Transverse colon (tissue), 4 donors: ENCODE results near the gene LSR. TPM values are rescaled to one million over a fixed set of nuclear protein-coding genes. Genes with fewer than 3 reads are reported as not detected.

Experiments used
- DNase-seq: peaks from one replicate; pipeline ENCODE4 v3.0.0-alpha.2; 2019
- H3K27ac ChIP-seq, 4 donors: fragments of 200-600 bp; sonication (generic); 2 replicates each; pipeline ENCODE4 v1.5.1; 2016 to 2018; ENCODE audit warnings: inconsistent platforms in 4 of 4
- H3K27me3 ChIP-seq: fragments of 200-600 bp; sonication (generic); 2 replicates; pipeline ENCODE4 v1.5.1; 2017; ENCODE audit warnings: inconsistent platforms
- H3K36me3 ChIP-seq, 4 donors: fragments of 200-600 bp; sonication (generic); 2 replicates each; pipeline ENCODE4 v1.5.1; 2017 to 2019; ENCODE audit warnings: inconsistent platforms in 4 of 4
- H3K4me1 ChIP-seq, 4 donors: fragments of 200-600 bp; sonication (generic); 2 replicates each; pipeline ENCODE4 v1.5.1; 2017 to 2020; ENCODE audit warnings: inconsistent platforms in 4 of 4
- H3K4me3 ChIP-seq, 4 donors: fragments of 200-600 bp; sonication (generic); 1 replicate in 1 of 4; 2 replicates in 3 of 4; pipeline versions ENCODE4 v1.5.1 to v1.6.1; 2017 to 2019; ENCODE audit warnings: inconsistent platforms in 4 of 4
- H3K9me3 ChIP-seq, 2 donors: fragments of 200-600 bp; sonication (generic); 2 replicates each; pipeline ENCODE4 v1.5.1; 2017 to 2019; ENCODE audit warnings: inconsistent platforms in 2 of 2
- EP300 ChIP-seq: sonication (generic); formaldehyde crosslinking; IDR thresholded peaks from one replicate; pipeline ENCODE4 v1.6.1; 2017; ENCODE audit warnings: antibody characterized with exemption, low read depth
- POLR2A ChIP-seq: fragments of 450-650 bp; IDR thresholded peaks from one replicate; pipeline ENCODE4 v1.6.1; 2016; ENCODE audit warnings: antibody characterized with exemption, mild to moderate bottlenecking, moderate library complexity
- POLR2AphosphoS5 ChIP-seq, 3 donors: sonication (generic); formaldehyde crosslinking; IDR thresholded peaks; one replicate each; pipeline ENCODE4 v1.6.1; 2016; ENCODE audit warnings: antibody characterized with exemption in 3 of 3
- WGBS, 2 donors: methylation state at CpG; one replicate each; pipeline ENCODE4 v1.1.5; 2018; ENCODE audit warnings: low coverage in 1 of 2; 5-methylcytosine and 5-hydroxymethylcytosine counted together
- in situ Hi-C, 4 donors: fragments of 200-750 bp; cut with MboI; loops; one replicate each; pipeline versions ENCODE4 v1.15.0 to v1.15.1; 2017; ENCODE audit warnings: low sequenced_read_pairs in 3 of 4, low pct_ligation_motif_present in 1 of 4, low pct_unique_long_range_greater_than_20kb in 1 of 4
- intact Hi-C: fragments of 100-400 bp; cut with DNase I; formaldehyde crosslinking; loops from one replicate; pipeline ENCODE4 v1.15.1; 2023; ENCODE audit warnings: low total_unique reads
- total RNA-seq, 4 donors: library from RNA; depleted of rRNA; stranded (reverse); fragments of >200 nt; gene quantifications; one replicate each; pipeline ENCODE4 v1.1.0, GENCODE V29; 2016
- TF ChIP-seq, protein P1 (sequence below), 5 experiments: fragments of 200-600 bp in 3 of 5; fragments of 450-650 bp in 2 of 5; sonication (generic) in 3 of 5; IDR thresholded peaks; 1 replicate in 2 of 5; 2 replicates in 3 of 5; pipeline ENCODE4 v1.5.1; 2016 to 2017; ENCODE audit warnings: antibody characterized with exemption in 5 of 5, inconsistent platforms in 3 of 5, mild to moderate bottlenecking in 2 of 5, moderate library complexity in 1 of 5

Gene LSR
- total RNA-seq, 4 donors from 2014 or later: 124 to 484 (median 330) TPM

DNA sequence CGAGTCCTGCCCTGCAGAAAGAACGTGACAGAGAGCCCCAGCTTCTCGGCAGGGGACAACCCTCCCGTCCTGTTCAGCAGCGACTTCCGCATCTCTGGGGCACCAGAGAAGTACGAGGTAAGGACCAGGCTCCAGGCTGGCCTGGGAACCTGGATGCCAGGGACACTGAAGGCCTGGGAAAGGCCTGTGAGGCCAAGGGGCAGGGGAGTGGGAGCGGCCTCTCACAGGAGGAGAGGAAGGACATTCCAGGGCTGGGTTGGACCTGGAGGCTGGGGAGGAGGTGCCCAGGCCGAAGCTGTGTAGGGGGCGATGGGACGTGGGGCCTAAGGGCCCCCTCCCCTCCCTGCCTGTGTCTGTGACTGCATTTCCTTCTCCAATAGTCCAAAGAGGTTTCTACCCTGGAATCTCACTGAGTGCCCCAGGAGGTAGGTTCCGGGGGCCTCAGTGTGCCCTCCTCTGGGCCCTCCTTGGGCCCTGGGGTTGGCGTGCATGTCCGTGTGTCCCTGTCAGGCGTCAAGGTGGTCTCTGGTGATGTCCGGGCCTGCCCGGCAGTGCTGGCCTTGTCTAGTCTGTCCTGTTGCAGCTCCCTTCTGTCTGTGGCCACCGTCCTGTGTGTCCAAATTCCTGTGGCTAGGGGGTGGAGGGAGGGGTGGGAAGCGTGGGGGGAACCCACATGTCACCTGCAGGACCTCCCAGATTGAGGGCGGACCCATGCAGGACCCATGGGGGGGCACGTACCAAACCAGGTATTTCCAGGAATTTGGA lies 63.3 kb downstream of the LSR start:
- TF ChIP-seq, protein P1, sequence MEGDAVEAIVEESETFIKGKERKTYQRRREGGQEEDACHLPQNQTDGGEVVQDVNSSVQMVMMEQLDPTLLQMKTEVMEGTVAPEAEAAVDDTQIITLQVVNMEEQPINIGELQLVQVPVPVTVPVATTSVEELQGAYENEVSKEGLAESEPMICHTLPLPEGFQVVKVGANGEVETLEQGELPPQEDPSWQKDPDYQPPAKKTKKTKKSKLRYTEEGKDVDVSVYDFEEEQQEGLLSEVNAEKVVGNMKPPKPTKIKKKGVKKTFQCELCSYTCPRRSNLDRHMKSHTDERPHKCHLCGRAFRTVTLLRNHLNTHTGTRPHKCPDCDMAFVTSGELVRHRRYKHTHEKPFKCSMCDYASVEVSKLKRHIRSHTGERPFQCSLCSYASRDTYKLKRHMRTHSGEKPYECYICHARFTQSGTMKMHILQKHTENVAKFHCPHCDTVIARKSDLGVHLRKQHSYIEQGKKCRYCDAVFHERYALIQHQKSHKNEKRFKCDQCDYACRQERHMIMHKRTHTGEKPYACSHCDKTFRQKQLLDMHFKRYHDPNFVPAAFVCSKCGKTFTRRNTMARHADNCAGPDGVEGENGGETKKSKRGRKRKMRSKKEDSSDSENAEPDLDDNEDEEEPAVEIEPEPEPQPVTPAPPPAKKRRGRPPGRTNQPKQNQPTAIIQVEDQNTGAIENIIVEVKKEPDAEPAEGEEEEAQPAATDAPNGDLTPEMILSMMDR (IDR thresholded peaks at IDR 0.05): no peak
- no peak for TF ChIP-seq EP300
- no peak for TF ChIP-seq POLR2A
- no peak for TF ChIP-seq POLR2AphosphoS5 (IDR thresholded peaks at IDR 0.05)
- Histone ChIP-seq H3K27me3 (no peaks in the 10 kb centered on the region), H3K36me3 (no peaks in the 10 kb centered on the region), H3K4me1 (no peaks in the 10 kb centered on the region), H3K4me3 (no peak overlapping the region), H3K27ac (no peak overlapping the region), H3K9me3 (no peaks in the 10 kb centered on the region)
- intact Hi-C loops (no loop called here), in situ Hi-C loops (no loop called here)
- WGBS, 2 donors: 85% methylated on average over 16 of the region's 21 CpGs; no CpG with 5 or more reads in 1 of the 2 donors
- DNase-seq: no peak

DNA sequence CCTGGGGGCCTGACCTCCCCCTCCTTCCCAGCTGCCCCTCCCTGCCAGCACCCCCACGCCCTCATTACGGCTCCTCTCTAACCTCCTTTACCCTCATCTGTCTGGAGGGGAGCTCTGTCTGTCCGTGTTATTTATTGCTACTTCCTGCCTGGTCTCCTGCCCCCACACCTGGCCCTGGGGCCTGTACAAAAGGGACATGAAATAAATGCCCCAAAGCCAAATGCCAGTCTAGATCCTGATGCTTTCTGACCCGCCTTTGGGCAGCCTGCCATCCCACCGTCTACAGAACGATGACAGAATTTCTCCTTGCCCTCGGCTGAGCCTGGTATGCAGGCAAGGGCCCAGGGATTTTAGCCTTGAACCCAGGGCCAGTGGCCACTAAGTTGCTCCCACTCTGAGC lies 64.8 kb downstream of the LSR start:
- no peak for DNase-seq
- Histone ChIP-seq H3K9me3 (no peaks in the 10 kb centered on the region), H3K27me3 (no peaks in the 10 kb centered on the region), H3K4me3 (no peak overlapping the region), H3K4me1 (no peaks in the 10 kb centered on the region), H3K36me3 (no peaks in the 10 kb centered on the region), H3K27ac (no peak overlapping the region)
- TF ChIP-seq EP300 (no peak), POLR2A (no peak), POLR2AphosphoS5 (IDR thresholded peaks at IDR 0.05) (no peak)
- TF ChIP-seq, protein P1 (IDR thresholded peaks at IDR 0.05): no peak
- 37 to 50% methylated on average over 3 to 7 of the region's 7 CpGs for WGBS, 2 donors
- intact Hi-C loops: no loop called here
- in situ Hi-C loops: no loop called here

DNA sequence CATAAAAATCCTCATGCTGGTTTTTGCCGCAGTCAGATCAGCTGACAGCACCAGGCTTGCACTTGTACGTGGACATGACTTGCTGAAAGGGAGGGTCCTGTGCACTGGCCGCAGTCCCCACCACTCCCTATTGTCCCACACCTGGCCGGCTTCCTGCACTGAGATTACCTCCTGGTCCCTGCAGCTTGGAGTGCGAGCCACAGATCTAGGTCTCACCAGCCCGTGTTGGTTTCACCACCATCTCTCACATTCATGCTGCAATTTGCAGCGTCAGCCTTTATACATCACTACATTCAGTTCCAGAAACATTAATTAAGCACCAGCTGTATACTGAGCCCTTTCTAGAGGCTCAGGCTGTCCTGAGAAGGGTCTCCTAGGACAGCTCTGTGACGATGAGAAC lies 65.2 kb downstream of the LSR start:
- H3K36me3 ChIP-seq: no peaks in the 10 kb centered on the region
- no peaks in the 10 kb centered on the region for H3K27me3 ChIP-seq
- intact Hi-C loops (no loop called here), in situ Hi-C loops (no loop called here)
- no peak for TF ChIP-seq POLR2AphosphoS5 (IDR thresholded peaks at IDR 0.05)
- TF ChIP-seq, protein P1 (IDR thresholded peaks at IDR 0.05): no peak
- no peak for TF ChIP-seq POLR2A
- TF ChIP-seq EP300: no peak
- DNase-seq: no peak
- H3K27ac ChIP-seq: no peak overlapping the region
- H3K4me1 ChIP-seq: no peaks in the 10 kb centered on the region
- H3K9me3 ChIP-seq: no peaks in the 10 kb centered on the region
- H3K4me3 ChIP-seq: no peak overlapping the region
- WGBS, 2 donors: 43 to 84% methylated on average over 1 to 8 of the region's 8 CpGs

DNA sequence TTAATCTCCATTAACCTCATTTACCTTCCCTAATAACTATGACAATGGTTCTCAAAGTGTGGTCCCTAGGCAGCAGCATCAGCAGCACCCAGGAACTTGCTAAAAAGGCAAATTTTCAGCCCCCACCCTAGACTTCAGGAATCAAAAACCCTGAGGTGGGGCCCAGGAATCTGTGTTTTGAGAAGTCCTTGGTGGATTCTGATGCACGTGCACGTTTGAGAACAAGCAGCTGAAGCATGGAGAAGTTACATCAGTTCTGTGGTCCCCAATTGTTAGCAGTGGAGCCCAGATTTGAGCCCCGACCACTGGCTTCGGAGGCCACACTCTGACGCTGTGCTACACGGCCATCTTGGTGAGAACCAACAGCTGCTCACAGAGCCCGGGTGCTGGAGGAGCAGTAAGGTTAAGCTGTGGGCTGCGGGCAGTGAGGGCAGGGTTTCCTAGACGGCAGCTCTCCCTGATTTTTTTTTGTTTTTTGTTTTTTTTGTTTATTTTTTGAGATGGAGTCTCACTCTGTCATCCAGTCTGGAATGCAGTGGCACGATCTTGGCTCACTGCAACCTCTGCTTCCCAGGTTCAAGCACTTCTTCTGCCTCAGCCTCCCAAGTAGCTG lies 66.2 kb downstream of the LSR start:
- in situ Hi-C loops (no loop called here), intact Hi-C loops (no loop called here)
- H3K4me1 ChIP-seq: no peaks in the 10 kb centered on the region
- 81 to 100% methylated on average over 1 to 10 of the region's 10 CpGs for WGBS, 2 donors
- no peak overlapping the region for H3K4me3 ChIP-seq
- TF ChIP-seq EP300 (no peak), POLR2A (no peak), POLR2AphosphoS5 (IDR thresholded peaks at IDR 0.05) (no peak)
- TF ChIP-seq, protein P1 (IDR thresholded peaks at IDR 0.05): no peak
- no peaks in the 10 kb centered on the region for H3K36me3 ChIP-seq
- H3K9me3 ChIP-seq: no peaks in the 10 kb centered on the region
- no peak overlapping the region for H3K27ac ChIP-seq
- no peak for DNase-seq
- H3K27me3 ChIP-seq: no peaks in the 10 kb centered on the region
